B cell (primary cell): ENCODE data around the gene APOLD1.

Experiments used
- CTCF ChIP-seq: fragments of 200-600 bp; IDR thresholded peaks from one replicate; pipeline ENCODE4 v1.8.0; 2022; ENCODE audit warnings: antibody characterized with exemption, mild to moderate bottlenecking
- EZH2 ChIP-seq: IDR thresholded peaks from 2 replicates; pipeline ENCODE4 v1.6.1; 2012; ENCODE audit warnings: borderline replicate concordance, low read depth, mild to moderate bottlenecking, moderate library complexity, low read length; ENCODE audit not compliant: insufficient read depth, poor library complexity, severe bottlenecking

- TF ChIP-seq CTCF (no peak), EZH2 (no peak)
Observed at GRCh38 chr12:12791756-12792369, 6.4 kb downstream of the APOLD1 start.
